Nephron (organoid): Measurements from ENCODE around the gene IL31.

Experiments used
- H3K27ac Mint-ChIP-seq, 3 experiments: 2 replicates each; pipeline ENCODE4 v1.8.0; 2020; ENCODE audit warnings: mixed read lengths in 3 of 3, mild to moderate bottlenecking in 2 of 3, moderate library complexity in 1 of 3
- H3K27me3 Mint-ChIP-seq: 2 replicates; pipeline ENCODE4 v1.8.0; 2021; ENCODE audit warnings: low read depth, mild to moderate bottlenecking, moderate library complexity, mixed read lengths
- H3K36me3 Mint-ChIP-seq: 2 replicates; pipeline ENCODE4 v1.8.0; 2020; ENCODE audit warnings: low read depth, mixed read lengths
- H3K4me1 Mint-ChIP-seq: 2 replicates; pipeline ENCODE4 v1.8.0; 2020; ENCODE audit warnings: mixed read lengths
- H3K4me3 Mint-ChIP-seq, 3 experiments: 2 replicates each; pipeline ENCODE4 v1.8.0; 2020; ENCODE audit warnings: mild to moderate bottlenecking in 3 of 3, mixed read lengths in 3 of 3, moderate library complexity in 2 of 3
- H3K9me3 Mint-ChIP-seq: 2 replicates; pipeline ENCODE4 v1.8.0; 2020; ENCODE audit warnings: mixed read lengths
- CTCF ChIP-seq, 3 experiments: fragments of 200-600 bp; sonication (generic); IDR thresholded peaks; one replicate each; pipeline ENCODE4 v1.5.0; 2021; ENCODE audit warnings: antibody characterized with exemption in 3 of 3; ENCODE audit not compliant: unreplicated experiment in 3 of 3

The IL31 gene

GRCh38 chr12:122126713-122127597 is 47.1 kb downstream of the IL31 start:
- Mint-ChIP-seq H3K9me3 (no peaks in the 10 kb centered on the region), H3K27ac (no peak overlapping the region), H3K4me3 (no peak overlapping the region), H3K4me1 (peaks cover 7% of the 10 kb centered on the region), H3K27me3 (no peaks in the 10 kb centered on the region), H3K36me3 (peaks cover 17% of the 10 kb centered on the region)
- TF ChIP-seq CTCF (IDR thresholded peaks at IDR 0.05; ENCODE audit: unreplicated experiment in 3 of 3), result no peak

- H3K27me3 Mint-ChIP-seq, result no peaks in the 10 kb centered on the region
- no peak overlapping the region for H3K4me3 Mint-ChIP-seq
- peaks cover 13% of the 10 kb centered on the region for H3K4me1 Mint-ChIP-seq
- peaks cover 17% of the 10 kb centered on the region for H3K36me3 Mint-ChIP-seq
- H3K9me3 Mint-ChIP-seq, result no peaks in the 10 kb centered on the region
- H3K27ac Mint-ChIP-seq, result peak overlapping the region in 1 of 3 experiments; percentile 67
- no peak for TF ChIP-seq CTCF (IDR thresholded peaks at IDR 0.05; ENCODE audit: unreplicated experiment in 3 of 3)
Observed at GRCh38 chr12:122126342-122126635, 47.7 kb downstream of the IL31 start.

GRCh38 chr12:122125452-122126341 is 48.3 kb downstream of the IL31 start:
- Mint-ChIP-seq H3K4me1 (peaks cover 13% of the 10 kb centered on the region), H3K4me3 (no peak overlapping the region), H3K27me3 (no peaks in the 10 kb centered on the region), H3K27ac (peak overlapping the region in 1 of 3 experiments; percentile 67), H3K36me3 (peaks cover 13% of the 10 kb centered on the region), H3K9me3 (no peaks in the 10 kb centered on the region)
- TF ChIP-seq CTCF (IDR thresholded peaks at IDR 0.05; ENCODE audit: unreplicated experiment in 3 of 3), result no peak

- Mint-ChIP-seq H3K27me3 (no peaks in the 10 kb centered on the region), H3K36me3 (peaks cover 9% of the 10 kb centered on the region), H3K27ac (no peak overlapping the region), H3K9me3 (no peaks in the 10 kb centered on the region), H3K4me1 (peaks cover 13% of the 10 kb centered on the region), H3K4me3 (no peak overlapping the region)
- no peak for TF ChIP-seq CTCF (IDR thresholded peaks at IDR 0.05; ENCODE audit: unreplicated experiment in 3 of 3)
Observed at GRCh38 chr12:122124370-122124769, 49.7 kb downstream of the IL31 start.

- H3K36me3 Mint-ChIP-seq, result peaks cover 9% of the 10 kb centered on the region
- H3K27ac Mint-ChIP-seq, result peak overlapping the region in 1 of 3 experiments; percentile 43
- H3K9me3 Mint-ChIP-seq, result no peaks in the 10 kb centered on the region
- no peak overlapping the region for H3K4me3 Mint-ChIP-seq
- TF ChIP-seq CTCF (IDR thresholded peaks at IDR 0.05; ENCODE audit: unreplicated experiment in 3 of 3), result no peak
- peaks cover 13% of the 10 kb centered on the region for H3K4me1 Mint-ChIP-seq
- H3K27me3 Mint-ChIP-seq, result no peaks in the 10 kb centered on the region
Observed at GRCh38 chr12:122123761-122124145, 50.3 kb downstream of the IL31 start.
